Hematopoietic multipotent progenitor cell treated with erythropoietin and hydrocortisone succinate and interleukin-3 and kit ligand, for 15 days (in vitro differentiated cells): Measurements from ENCODE around the gene FCHO2.

ENCODE experiments used
- DNase-seq: peaks from one replicate; pipeline ENCODE4 v3.0.0-alpha.2; 2015; ENCODE audit warnings: low spot score

FCHO2 gene

GRCh38 chr5:73135429-73136054 lies 179.7 kb downstream of the FCHO2 start:
- DNase-seq: no peak

DNA sequence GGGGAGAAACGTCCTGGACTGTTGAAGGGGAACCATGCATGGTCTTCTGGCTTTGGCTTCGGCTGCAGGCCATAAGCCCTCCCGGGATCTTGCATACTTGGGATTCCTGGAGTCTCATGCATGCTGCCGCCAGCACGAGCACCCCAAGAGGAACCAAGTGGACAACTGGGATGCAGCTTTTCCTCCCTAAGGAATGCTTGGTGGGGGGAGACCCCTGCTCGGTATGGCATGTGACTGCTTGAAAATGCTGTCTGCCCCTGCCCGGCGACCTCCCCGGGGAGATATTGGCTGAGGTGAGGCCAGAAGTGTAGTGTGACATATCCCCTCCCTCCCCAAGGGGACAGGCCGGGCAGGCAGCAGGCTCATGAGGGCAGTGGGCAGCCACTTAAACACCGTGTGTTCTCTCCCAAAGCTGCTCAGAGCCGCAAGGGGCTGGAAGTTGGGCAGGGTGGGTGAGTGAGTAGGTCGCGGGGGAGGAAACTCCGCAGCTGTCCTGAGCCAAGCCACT lies 180.3 kb downstream of the FCHO2 start:
- DNase-seq: no peak

GRCh38 chr5:73137563-73138530 lies 182.0 kb downstream of the FCHO2 start:
- no peak for DNase-seq

GRCh38 chr5:73139485-73139884 lies 183.6 kb downstream of the FCHO2 start:
- DNase-seq: no peak
